NCI-H1092 treated with DMSO at 0.1 percent for 48 hours (cell line): ENCODE data around the gene CACNA1C.
"Not testable (repeated sequence)": the region's sequence is repeated elsewhere in the genome, so short reads cannot be mapped to it uniquely, and the experiment has no call there.

Source experiments
- DNase-seq: peaks from one replicate; lab custom pipeline; 2025; lab: John Stamatoyannopoulos, UW

CACNA1C gene

DNA sequence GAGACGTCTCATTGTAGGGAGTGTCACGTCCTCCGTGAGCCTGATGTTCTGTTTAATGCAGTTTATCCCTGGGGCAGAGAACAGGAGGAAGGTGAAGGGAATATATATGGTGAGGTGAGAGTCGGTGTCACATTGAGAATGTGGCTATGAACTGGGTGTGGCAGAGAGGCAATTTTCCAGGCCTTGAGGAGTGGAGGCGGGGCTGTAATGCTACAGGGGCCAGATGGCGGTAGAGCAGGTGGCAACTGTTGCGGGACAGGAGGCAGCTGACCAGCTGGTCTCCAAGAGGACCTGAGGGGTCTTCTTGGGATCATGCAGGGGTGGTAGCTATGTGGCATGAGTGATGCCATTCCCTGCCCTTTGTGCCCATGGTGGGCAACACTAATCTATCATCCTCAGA, 59.6 kb downstream of the CACNA1C start:
- DNase-seq: no peak

DNA sequence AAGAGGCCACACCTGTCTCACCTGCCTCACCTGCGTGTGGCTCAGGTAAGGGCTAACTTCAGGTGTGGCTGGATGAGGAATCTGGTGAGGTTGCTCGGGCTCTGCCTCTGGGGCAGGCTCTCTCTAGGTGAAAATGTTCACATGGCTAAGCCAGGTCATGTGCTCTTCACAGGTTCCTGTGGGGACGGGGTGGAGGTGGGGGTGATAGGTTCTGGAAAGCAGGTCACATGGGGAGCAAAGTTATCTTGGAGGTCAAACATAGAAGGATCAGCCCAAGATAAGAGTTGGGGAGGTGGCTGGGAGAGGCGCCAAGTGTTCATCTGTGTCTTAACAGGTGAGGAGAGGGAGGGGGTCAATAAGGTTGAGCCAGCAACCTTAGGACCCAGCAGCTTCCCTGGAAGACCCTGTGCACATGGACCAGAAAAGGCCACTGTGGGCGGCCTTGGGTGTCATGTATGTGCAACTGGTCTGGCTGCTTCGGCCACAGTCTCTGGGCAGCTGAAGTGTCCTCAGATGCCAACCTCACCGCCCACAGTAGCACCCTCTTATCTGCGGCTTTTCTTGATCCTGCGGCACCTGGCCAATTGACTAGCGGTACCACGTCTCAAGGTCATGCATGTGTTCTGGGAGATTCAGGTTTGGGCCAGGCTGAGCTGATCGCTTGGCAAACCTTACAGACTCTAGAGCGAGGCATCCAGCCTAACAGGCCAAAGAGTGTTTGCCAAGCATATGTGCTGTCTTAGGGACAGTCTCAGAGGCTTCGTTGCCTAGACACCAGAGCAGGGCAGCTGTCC, 60.5 kb downstream of the CACNA1C start:
- no peak for DNase-seq

DNA sequence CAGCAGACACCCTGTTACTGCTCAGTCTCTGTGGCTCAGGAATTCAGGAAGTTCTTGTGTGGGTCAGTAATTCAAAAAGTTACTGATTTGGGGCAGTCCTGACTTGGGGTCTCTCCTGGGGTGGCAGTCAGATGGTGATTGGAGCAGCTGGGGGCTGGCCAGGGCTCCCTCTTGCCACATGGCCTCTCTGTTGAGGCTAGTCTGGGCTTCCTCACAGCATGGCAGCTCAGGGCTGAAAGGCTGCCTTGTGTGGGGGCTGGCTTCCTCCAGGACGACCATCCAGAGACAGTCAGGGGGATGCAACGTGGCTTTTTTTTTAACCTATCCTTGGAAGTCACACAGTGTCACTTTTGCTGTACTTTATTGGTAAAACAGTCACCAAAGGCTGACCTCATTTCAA, 61.3 kb downstream of the CACNA1C start:
- DNase-seq: no peak

DNA sequence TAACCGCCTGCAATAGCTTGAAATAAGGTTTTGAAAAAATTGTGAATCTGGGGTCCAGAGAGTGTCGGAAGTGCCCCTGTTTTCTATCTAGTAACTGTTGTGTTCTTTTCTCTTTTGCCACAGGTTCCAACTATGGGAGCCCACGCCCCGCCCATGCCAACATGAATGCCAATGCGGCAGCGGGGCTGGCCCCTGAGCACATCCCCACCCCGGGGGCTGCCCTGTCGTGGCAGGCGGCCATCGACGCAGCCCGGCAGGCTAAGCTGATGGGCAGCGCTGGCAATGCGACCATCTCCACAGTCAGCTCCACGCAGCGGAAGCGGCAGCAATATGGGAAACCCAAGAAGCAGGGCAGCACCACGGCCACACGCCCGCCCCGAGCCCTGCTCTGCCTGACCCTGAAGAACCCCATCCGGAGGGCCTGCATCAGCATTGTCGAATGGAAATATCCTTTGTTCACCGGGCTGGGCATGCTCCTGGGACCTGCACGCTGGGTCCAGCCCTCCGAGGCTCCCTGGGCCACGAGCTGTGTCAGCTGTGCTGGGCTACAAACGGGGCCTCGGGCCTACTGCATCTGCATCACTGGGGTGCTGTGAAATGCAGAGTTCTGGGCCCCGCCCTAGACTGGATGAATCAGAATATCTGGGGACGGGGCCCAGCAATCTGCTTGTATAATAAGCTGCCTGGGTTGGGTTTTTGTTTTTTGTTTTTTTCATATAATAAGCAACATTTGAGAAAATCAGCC, 62.5 kb downstream of the CACNA1C start:
- DNase-seq: no peak

DNA sequence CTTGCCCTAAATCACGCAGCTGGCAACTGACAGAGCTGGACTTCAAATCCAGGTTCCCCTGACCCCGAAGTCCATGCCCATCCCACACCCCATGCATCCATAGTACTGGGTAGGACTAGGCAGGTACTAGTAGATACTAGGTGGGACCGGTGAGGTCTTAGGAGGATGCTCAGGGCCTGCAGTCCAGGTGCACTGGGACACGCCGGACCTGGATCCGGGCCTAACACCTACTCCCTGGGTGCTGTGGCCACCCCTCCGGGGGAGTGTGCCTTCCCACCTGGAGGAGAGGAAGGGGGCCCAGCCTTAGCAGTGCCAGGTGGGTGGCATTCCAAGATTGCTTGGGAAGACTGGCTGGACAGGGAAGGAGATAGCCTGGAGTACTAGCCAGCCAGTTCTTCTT, 64.8 kb downstream of the CACNA1C start:
- DNase-seq: no peak

DNA sequence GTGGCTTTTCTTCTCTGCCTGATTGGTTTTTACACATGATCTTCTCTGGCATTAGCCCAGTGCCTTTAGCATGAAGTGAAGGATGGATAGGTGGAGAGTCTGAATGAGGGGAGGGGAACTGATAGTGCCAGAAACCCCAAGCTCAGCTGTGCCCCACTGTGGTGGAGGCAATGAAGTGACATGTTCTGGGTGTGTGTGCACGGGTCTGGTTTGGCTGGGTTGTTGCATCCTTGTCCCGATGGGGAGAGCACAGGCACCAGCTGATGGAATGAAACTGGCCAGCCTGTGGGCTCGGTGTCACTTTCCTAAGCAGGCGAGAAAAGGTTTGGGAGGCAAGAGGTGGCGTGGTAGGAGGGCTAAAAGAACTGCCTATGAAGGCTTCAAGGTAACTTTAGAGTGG, 65.3 kb downstream of the CACNA1C start:
- DNase-seq: no peak

DNA sequence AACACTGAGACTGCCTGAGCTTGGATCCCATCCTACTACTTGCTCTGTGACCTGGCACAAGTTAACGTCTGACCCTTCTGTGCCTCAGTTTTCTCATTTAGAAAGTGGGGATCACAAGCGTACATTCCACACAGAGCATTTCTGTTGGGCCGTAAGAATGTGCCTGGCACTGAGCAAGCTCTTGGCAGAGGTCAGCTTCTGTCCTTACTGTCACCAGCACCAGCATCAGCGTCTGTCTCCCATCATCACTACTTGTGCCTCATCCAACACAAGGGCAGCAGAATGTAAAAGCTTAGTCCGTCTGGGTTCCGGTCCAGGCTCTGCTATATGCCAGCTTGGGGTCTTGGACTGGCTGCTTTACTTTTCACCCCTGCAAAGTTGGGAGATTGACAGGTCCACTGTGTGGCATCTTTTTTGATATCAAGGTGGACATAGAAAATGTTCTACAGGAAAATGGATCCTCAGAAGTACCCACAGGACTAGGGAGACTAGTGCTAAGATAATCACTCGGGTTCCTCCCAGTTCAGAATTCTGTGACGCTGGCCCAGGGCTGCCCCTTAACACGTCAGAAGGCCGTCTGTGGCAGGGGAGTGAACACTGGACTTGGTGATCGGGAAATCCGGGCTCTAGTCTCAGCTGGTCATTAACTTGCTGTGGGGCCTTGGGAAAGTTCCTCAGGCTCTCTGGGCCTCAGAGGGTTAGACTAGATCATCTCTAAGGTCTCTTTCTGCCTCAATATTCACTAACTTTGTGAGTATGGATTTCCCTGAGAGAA, 65.9 kb downstream of the CACNA1C start:
- DNase-seq: no peak

DNA sequence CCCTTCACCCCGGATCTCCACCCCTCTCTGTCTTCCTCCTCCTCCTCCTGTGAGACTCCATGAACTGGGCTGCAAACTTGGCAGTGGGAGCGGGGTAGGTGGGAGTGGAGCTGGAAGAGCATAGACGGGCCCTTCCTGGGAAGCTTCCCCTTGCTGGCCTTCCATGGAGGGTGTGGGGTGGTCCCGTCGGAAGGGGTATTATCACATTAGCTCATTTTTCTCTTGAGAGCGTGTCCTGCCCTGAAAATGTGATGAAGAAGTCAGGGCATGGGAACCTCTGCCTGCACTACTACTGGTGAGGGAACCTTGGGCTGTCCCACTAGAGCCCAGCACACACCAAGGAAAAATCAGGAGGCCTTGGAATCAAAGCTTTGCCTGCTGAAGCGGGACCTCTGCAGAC, 66.5 kb downstream of the CACNA1C start:
- no peak for DNase-seq

DNA sequence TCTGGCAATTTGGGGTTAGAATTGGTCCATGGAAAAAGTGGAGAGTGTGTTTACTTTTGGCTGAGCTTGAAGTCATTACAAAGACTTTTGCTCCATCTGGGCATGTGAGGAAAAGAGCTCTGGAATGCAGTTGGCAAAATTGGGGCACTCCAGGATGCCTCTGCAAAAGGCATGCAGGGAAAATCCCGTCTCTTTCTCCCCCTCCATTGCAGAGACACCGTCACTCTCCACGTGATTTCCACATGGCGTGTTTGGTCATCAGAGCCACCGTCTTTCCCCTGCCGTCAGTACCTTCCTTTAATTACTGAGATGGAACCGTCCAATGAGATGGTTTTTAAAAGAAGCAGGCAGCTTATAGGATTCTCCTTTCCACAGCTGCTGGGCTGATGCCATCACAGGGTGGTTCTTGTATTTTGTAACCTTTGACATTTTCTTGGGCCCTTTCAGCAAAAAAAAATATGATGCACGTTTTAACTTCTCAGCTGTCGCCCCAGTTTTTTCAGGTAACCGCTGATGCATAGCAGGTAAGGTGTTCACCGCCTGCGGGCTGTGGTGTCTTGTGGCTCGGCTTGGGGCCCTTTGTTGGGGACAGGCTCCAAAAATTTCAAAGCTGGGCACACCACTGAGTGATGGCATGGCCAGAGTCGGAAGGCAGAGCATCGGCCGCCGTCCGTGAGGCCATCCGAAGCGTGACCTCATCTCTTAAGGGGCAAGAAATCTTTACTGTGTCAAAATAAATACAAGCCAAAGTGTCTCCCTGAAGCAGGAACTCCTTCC, 68.4 kb downstream of the CACNA1C start:
- DNase-seq: no peak

DNA sequence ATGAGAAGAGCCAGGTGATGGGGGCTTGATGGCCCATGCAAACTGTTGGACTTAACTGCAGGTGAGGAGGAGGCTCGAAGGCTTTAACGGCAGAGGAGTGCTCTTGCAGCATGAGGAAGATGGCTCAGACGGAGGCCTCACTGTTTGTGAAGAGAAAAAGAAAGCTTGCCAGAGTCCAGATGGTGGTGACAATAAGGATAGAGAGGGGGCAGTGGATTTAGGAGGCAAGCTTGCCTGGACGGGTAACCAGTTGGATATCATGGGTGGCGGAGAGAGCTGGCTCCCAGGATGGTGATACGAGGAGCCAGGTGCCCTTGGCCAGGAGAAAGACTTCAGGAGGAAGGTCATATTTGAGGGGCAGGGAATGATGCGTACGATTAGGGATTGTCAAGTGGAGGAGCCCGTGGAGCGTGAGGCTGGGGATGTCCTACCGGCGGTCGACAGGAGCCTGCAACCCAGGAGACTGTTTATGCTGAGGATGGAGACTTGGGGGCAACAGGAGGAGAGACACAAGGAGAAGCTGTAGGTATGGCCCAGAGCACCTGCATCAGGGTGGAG, 71.8 kb downstream of the CACNA1C start:
- no peak for DNase-seq

DNA sequence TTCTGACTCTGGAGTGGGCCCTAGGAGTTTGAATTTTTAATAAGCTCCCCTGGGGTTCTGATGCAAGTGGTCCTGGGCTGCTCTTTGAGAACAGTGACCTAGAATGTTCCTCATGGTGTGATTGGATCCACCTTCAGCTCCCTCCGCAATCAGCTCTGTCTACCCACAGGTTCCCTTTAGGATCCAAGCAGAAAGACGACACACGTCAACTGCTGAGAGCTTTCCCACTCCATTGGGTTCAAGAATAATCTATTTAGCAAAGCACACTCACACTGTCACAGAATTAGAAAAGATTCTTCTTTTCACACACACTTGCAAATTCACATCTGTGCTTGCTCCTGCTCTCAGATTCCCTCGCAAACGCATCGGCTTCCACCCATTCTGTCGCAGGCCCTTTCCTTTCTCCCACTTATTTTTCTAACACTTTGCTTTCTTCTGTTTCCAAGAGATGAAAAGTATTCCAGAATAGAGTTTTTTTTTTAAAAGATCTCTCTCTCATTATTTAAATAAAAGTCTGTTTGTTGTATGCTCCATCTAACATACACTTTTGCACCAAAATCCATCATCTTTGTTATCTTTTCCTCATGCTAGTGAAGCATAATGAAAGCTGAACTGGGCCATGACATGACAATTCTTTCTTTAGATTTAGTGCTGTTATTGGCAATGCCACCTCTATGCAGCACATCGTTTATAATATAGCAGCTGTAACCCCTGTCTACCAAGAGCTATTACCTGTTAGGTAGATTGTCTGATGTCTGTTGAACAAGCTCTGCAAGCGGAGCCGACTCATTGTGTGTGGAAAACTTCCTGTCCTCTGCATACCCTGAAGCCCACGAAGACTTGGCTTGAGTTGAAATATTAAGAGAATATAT, 73.1 kb downstream of the CACNA1C start:
- no peak for DNase-seq

DNA sequence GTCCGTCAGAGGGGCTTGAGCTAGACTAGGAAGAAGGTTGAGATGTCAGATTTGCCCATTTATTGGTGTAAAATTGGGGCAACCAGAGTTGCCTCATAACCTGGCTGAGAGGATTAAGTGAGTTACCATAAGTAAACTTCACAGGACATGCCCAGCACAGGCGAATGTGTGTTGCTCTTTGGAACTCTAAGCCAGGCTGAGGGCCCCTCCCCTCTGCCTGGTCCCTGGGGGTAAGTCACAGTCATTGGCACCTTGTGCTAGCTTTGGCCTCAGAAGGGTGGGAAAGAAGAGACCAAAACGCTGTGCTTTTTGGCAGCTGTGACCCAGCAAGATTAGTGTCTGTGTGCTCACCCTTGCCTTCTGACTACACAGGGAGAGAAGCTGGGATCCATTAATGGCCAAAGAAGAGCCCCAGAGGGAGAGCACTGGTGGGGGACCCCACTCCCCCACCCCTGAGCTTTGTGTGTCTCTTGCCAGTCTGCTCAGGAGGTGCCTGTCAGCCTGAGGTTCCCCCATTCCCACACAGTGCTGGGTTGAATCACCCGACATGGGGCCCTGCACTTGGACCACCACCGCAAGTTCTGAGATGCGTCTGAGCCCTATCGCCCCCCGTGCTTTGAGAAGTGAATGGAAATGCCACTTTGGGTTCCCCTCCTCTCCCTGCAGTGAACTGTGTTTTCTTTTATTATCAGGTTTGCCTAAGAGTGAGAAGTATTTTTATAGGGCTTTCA, 74.1 kb downstream of the CACNA1C start:
- DNase-seq: no peak

DNA sequence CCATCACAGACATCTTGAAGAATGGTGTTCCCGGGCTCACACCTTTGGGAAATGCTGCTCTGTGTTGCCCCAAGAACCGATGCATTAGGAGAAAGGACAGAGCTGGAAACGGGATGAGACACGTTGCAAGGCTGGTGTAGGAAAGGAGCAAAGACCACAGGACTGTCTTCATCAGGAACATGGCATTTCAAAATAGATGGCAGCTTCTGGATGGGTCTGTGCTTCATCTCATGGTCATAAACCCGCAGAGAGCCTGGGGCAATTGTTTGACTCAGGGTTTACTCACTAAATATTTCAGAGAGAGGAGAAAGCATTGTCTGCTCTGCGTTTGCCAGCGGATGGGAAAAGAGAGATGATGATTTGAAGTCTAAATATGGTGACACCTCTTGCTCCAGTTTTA, 76.3 kb downstream of the CACNA1C start:
- DNase-seq: no peak

DNA sequence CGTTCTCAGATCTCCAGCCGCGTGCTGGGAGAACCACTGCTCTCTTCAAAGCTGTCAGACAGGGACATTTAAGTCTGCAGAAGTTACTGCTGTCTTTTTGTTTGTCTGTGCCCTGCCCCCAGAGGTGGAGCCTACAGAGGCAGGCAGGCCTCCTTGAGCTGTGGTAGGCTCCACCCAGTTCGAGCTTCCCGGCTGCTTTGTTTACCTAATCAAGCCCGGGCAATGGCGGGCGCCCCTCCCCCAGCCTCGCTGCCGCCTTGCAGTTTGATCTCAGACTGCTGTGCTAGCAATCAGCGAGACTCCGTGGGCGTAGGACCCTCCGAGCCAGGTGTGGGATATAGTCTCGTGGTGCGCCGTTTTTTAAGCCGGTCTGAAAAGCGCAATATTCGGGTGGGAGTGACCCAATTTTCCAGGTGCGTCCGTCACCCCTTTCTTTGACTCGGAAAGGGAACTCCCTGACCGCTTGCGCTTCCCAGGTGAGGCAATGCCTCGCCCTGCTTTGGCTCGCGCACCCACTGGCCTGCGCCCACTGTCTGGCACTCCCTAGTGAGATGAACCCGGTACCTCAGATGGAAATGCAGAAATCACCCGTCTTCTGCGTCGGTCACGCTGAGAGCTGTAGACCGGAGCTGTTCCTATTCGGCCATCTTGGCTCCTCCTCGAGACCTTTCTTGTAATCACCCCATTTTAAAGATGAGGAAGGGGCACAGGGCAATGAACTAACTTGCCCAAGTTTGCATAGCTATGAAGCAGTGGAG, 83.1 kb downstream of the CACNA1C start:
- DNase-seq: not testable (repeated sequence)

DNA sequence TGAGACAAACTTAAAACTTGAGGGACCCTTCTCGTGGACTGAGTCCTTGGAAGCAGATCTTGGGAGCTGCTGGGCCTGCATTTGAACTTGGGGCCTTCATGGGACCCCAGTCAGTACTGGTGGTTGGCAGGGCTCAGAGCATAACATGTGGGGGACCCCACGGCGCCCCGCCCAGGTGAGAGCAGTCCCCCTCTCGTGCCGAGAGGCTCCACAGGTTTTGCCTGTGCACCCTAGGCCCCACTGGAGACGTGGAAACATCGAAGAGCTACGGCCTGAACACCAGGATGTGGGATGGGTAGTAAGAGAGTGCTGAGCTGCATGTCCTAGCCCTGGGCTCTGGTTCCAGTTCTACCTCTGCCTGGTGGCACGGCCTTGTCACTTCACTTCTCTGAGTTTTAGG, 84.1 kb downstream of the CACNA1C start:
- DNase-seq: no peak

DNA sequence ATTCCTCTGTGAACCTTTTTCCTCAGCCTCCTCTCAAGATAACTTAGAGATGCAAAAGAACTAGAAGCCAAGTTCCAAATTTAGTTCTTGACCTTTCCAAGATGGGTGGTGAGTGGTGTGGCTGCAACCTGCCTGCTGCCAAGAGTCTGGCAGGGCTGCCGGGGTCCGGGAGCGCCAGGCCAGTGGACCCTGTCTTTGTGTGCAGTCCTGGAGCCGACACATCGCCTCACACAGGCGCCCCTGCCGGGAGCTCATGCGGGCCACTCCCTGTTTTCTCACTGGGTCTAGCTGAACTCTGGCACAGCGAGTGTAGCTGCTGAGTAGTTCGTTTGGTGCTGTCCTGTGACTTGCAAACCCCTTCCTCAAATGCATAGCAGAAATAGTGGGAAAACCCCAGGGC, 84.9 kb downstream of the CACNA1C start:
- DNase-seq: no peak

DNA sequence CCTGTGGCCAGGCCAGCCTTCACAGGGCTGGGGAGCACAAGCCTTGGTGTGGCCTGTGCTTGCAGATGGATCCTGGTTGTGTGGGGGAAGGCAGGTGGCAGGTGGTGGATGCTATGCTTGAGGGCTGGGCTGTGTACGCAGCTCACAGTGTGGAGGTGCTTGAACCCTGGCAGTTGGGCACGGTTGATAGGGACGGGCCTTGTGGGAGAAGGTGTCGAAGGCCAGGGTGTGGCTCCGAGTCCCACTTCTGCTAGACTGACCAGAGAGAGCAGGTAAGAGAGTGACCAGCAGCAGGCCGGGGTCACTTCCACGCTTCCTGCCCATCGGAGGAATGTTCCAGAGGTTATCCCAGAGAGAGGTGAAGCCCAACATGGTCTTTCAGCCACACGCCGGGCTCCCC, 85.5 kb downstream of the CACNA1C start:
- DNase-seq: no peak

DNA sequence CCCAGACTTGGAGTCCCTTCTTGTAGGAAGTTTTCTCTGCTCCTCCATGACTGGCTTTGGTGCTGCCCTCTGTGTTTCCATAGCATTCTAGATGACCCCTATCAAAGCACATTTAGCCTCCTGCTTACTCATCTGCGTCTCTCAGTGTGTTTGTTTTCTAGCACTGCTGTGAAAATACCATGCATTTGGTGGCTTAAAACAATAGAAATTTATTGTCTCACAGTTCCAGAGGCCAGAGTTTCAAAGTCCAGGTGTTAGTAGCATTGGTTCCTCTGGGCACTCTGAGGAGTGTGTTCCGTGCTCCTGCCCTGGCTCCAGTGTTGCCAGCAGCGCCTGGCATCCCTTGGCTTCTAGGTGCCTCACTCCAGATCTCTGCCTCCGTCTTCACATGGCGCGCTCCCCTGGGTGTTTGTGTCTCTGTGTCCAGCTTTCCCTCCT, 86.1 kb downstream of the CACNA1C start:
- no peak for DNase-seq

DNA sequence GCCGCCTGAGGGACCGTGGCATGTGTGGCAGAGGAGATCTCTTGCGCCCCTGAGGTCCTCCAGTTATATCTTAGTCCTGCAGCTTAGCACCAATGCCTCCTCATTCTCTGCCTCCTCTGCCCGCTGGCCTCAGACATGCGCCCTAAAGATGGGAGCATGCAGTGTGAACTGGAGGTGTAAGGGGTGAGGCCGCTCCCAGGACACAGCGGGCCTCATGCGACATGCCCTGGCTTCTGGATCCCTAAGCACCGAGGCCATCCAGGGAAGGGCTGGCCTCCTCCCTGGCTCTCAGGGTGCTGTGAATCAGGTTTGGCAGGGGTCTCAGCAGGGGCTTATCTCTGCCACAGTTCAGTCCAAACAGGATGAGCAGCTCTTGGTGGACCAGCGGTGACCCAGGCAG, 86.9 kb downstream of the CACNA1C start:
- DNase-seq: no peak
